GM12878 (cell line): ENCODE results near the gene CSTF1. TPM values are rescaled to one million over a fixed set of nuclear protein-coding genes. Genes with fewer than 3 reads are reported as not detected.

Experiments
- ATAC-seq: fragments of 200-7000 bp; cut with Tn5 transposase; 3 replicates; pipeline ENCODE4 v1.9.1; 2020; ENCODE audit warnings: mild to moderate bottlenecking, moderate library complexity
- BruUV-seq: library from RNA; stranded (reverse); fragments of 400-500 nt; replicated peaks from 2 replicates; lab custom pipeline; 2021; lab: Mats Ljungman, UMichigan
- CTCF ChIA-PET: fragments of 300-600 bp; sonication (Branson Sonifier 250); formaldehyde crosslinking; extraction: SDS; loops from one replicate; lab custom pipeline; 2021; ENCODE audit warnings: inconsistent platforms; lab: Yijun Ruan, JAX
- POLR2A ChIA-PET: fragments of 350-600 bp; formaldehyde crosslinking; extraction: SDS; loops from one replicate; lab custom pipeline; 2021; ENCODE audit warnings: inconsistent platforms; lab: Charles Lee
- RAD21 ChIA-PET: fragments of 300-600 bp; sonication (Branson Sonifier 250); formaldehyde crosslinking; loops from one replicate; lab custom pipeline; 2023; ENCODE audit warnings: antibody characterized with exemption; ENCODE audit not compliant: unreplicated experiment; lab: Charles Lee
- SMC1A ChIA-PET: fragments of 300-600 bp; sonication (Branson Sonifier 250); formaldehyde crosslinking; loops from one replicate; lab custom pipeline; 2023; ENCODE audit not compliant: unreplicated experiment, uncharacterized antibody; lab: Charles Lee
- DNase-seq: peaks from one replicate; pipeline ENCODE4 v3.0.0-alpha.2; 2011; ENCODE audit warnings: low read depth, low spot score
- FAIRE-seq: peaks from 3 replicates; lab custom pipeline; 2011; peaks lifted over from hg19 to GRCh38; lab: Jason Lieb, UNC
- H2AFZ ChIP-seq: 2 replicates; pipeline ENCODE4 v1.6.0; 2011; ENCODE audit warnings: low read depth, low read length, control low read depth; ENCODE audit not compliant: control insufficient read depth
- H3K27ac ChIP-seq: 2 replicates; pipeline ENCODE4 v1.5.1; 2011; ENCODE audit warnings: control low read depth; ENCODE audit not compliant: control insufficient read depth, insufficient read depth
- H3K27me3 ChIP-seq, 2 experiments: replicated peaks in 1 of 2; 2 replicates each; pipeline versions ENCODE4 v1.6.0 to v1.6.1; 2011; ENCODE audit warnings: low read length in 1 of 2; ENCODE audit not compliant: control insufficient read depth in 2 of 2, insufficient read depth in 2 of 2
- H3K36me3 ChIP-seq, 2 experiments: 2 replicates each; pipeline ENCODE4 v1.5.1; 2011; ENCODE audit warnings: low read length in 1 of 2; ENCODE audit not compliant: control insufficient read depth in 2 of 2, insufficient read depth in 2 of 2
- H3K4me1 ChIP-seq: 2 replicates; pipeline ENCODE4 v1.6.1; 2011; ENCODE audit warnings: mild to moderate bottlenecking, low read length, moderate library complexity, mixed read lengths; ENCODE audit not compliant: control insufficient read depth, insufficient read depth
- H3K4me2 ChIP-seq: 2 replicates; pipeline ENCODE4 v1.6.0; 2011; ENCODE audit warnings: control low read depth; ENCODE audit not compliant: control insufficient read depth, insufficient read depth
- H3K4me3 ChIP-seq: fragments of 200-600 bp; sonication (generic); 2 replicates; pipeline ENCODE4 v1.5.1; 2016
- H3K79me2 ChIP-seq: 2 replicates; pipeline ENCODE4 v1.6.0; 2011; ENCODE audit warnings: low read length; ENCODE audit not compliant: control insufficient read depth, insufficient read depth
- H3K9ac ChIP-seq: 2 replicates; pipeline ENCODE4 v1.8.0; 2011; ENCODE audit warnings: low read length, control low read depth, mixed read lengths; ENCODE audit not compliant: control insufficient read depth, insufficient read depth
- H3K9me3 ChIP-seq: replicated peaks from 3 replicates; pipeline ENCODE4 v1.5.1; 2011; ENCODE audit warnings: mild to moderate bottlenecking, low read length; ENCODE audit not compliant: control insufficient read depth, insufficient read depth
- H4K20me1 ChIP-seq: 2 replicates; pipeline ENCODE4 v1.6.0; 2011; ENCODE audit not compliant: control insufficient read depth, insufficient read depth
- BACH1 ChIP-seq: fragments of 450-650 bp; IDR thresholded peaks from 2 replicates; pipeline ENCODE4 v1.6.1; 2017; ENCODE audit warnings: mild to moderate bottlenecking, borderline replicate concordance
- HDAC6 ChIP-seq: fragments of 200-600 bp; sonication (generic); IDR thresholded peaks from one replicate; pipeline ENCODE4 v1.8.0; 2017; ENCODE audit warnings: antibody characterized with exemption; ENCODE audit not compliant: unreplicated experiment
- MYB ChIP-seq: fragments of 150-350 bp; IDR thresholded peaks from 2 replicates; pipeline ENCODE4 v1.6.1; 2014; ENCODE audit warnings: mild to moderate bottlenecking, low read depth, low read length, borderline replicate concordance
- RAD51 ChIP-seq: fragments of 450-650 bp; IDR thresholded peaks from 2 replicates; pipeline ENCODE4 v1.6.1; 2016; ENCODE audit warnings: moderate library complexity, mild to moderate bottlenecking, inconsistent platforms
- SREBF2 ChIP-seq: IDR thresholded peaks from 2 replicates; pipeline ENCODE4 v1.6.1; 2012; ENCODE audit warnings: mild to moderate bottlenecking, low read length
- ZNF207 ChIP-seq: fragments of 450-650 bp; IDR thresholded peaks from 2 replicates; pipeline ENCODE4 v1.6.1; 2014; ENCODE audit warnings: antibody characterized with exemption, mild to moderate bottlenecking, borderline replicate concordance
- WGBS: methylation state at CpG from one replicate; pipeline ENCODE4 v1.1.6; 2016; ENCODE audit warnings: low lambda C conversion rate; ENCODE audit not compliant: insufficient replicate concordance, insufficient coverage; ENCODE audit errors: missing lambda C conversion rate; 5-methylcytosine and 5-hydroxymethylcytosine counted together
- in situ Hi-C: fragments of 300-500 bp; cut with MboI; formaldehyde crosslinking; loops from 9 replicates; pipeline ENCODE4 v1.14.3; 2018; ENCODE audit warnings: mixed read lengths
- intact Hi-C: fragments of 100-400 bp; cut with micrococcal nuclease; formaldehyde crosslinking; loops from one replicate; pipeline ENCODE4 v1.14.2; 2022; ENCODE audit not compliant: unreplicated experiment
- polyA plus RNA-seq, 11 experiments: library from polyadenylated mRNA; depleted of rRNA in 4 of 11; unstranded in 6 of 11; stranded (reverse) in 5 of 11; fragments of >200 nt; fragmentation: Nextera tagmentation in 4 of 11; fragmentation: Illumina TruSeq in 1 of 11; extraction: Ambion mirVana in 4 of 11; extraction: Trizol in 1 of 11; gene quantifications; 1 replicate in 1 of 11; 2 replicates in 10 of 11; pipeline versions ENCODE4 v1.2.1 to v1.2.3, GENCODE V29; 2011 to 2016; ENCODE audit warnings: inconsistent platforms in 2 of 11, missing spikeins in 2 of 11, low read depth in 1 of 11
- total RNA-seq, 4 experiments: library from RNA; depleted of rRNA in 3 of 4; stranded (reverse); fragments of >200 nt in 3 of 4; fragmentation: Illumina TruSeq in 1 of 4; extraction: Trizol in 1 of 4; gene quantifications; 2 replicates each; pipeline versions ENCODE4 v1.2.1 to v1.2.3, GENCODE V29; 2013 to 2021

CSTF1 gene
- total and polyA plus RNA-seq, 10 of the 15 experiments (the other 5 are each of a cell fraction or from before 2014, with no cell fraction given): 41.8 to 89.1 (median 50.1) TPM

DNA sequence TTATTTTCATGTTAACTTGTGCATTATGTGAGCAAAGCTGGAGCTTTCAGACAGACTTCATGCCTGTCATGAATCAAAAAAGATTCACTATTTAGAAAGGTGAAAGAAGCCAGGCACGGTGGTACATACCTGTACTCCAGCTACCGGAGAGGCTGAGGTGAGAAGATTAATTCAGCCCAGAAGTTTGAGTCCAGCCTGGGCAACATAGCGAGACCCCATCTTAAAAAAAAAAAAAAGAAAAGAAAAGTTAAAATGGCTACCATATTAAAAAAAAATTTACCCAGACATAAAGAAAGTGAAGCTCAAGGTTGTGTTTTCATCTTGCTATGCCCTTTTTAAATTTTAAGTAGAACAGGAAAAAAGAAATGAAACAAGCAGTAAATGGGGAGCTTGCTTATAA is 20.5 kb downstream of the CSTF1 start:
- ChIA-PET CTCF (interaction anchor here (0.6 to 2.1 kb wide), 8 partner anchors 11 to 137 kb away, joined by 3 to 13 read pairs (median 3); no protein-coding TSS in a partner anchor), SMC1A (interaction anchor here (0.6 to 1.4 kb wide), 7 partner anchors 12 to 1857 kb away, joined by 3 to 6 read pairs (median 3); no protein-coding TSS in a partner anchor), POLR2A (interaction anchor here (0.6 to 0.7 kb wide), 3 partner anchors 24 to 30 kb away, joined by 3 to 6 read pairs (median 4); no protein-coding TSS in a partner anchor), RAD21 (interaction anchor here (0.7 to 1.7 kb wide), 4 partner anchors 13 to 64 kb away, joined by 3 to 8 read pairs (median 4); partner anchors contain the start of genes AURKA and CSTF1)
- Histone ChIP-seq H3K4me1 (peaks cover 6% of the 10 kb centered on the region; the same call in 1 of the 2 replicates), H4K20me1 (no peaks in the 10 kb centered on the region), H3K79me2 (no peaks in the 10 kb centered on the region), H3K27me3 (no peaks in the 10 kb centered on the region), H3K4me3 (no peak overlapping the region), H3K27ac (no peak overlapping the region), H3K4me2 (no peak overlapping the region), H3K9me3 (no peaks in the 10 kb centered on the region), H3K9ac (no peak overlapping the region), H3K36me3 (0 out of 4 replicates have a peak, but pooled peaks cover 0 to under 1% of the 10 kb centered on the region in 2 experiments), H2AFZ (no peak overlapping the region)
- FAIRE-seq: no peak
- ATAC-seq: no peak
- in situ Hi-C loops: no loop called here
- no peak for DNase-seq
- WGBS: 86% methylated on average over 3 of the region's 3 CpGs
- intact Hi-C loops: no loop called here
- TF ChIP-seq BACH1: no peak
- TF ChIP-seq HDAC6: no peak
- TF ChIP-seq MYB: no peak
- TF ChIP-seq SREBF2: no peak
- BruUV-seq: no TSS peak

DNA sequence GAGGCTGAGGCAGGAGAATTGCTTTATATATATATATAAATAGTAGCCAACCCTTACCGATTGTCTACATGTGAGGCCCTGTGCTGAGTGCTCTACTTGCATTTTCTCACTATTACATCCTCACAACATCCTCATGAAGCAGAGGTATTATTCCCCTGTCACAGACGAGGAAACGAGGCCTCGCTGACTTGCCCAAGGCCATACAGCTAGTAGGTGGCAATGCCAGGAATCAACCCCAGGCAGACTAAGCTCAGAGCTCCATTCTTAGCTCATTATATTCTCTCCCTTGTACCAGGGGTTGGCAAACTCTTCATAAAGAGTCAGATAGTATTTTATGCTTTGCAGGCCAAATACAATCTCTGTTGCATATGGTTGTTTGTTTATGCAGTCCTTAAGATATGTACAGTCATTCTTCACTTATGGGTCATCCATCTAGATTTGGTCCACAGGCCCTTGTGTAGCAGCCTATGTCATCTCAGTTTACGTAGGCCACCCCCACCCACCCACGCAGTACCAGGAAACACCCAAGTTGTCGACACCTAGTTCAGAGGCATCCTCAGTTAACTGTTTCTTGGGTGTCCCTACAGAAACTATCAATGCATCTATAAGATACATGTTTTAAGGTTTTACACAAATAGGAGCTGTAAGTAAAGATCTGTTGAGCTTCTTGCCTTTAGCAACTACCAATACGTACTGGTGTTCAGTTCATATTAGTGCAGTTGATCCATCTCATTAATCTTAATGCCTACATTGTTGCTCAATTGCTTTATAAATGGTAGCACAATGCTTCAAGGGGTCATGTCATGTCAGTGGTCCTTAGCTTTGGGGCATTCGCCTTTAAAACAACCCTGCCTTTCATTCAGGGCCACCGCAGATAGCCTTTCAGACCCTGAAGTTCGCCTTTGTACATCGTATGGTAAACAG is 22.7 kb downstream of the CSTF1 start:
- ChIA-PET CTCF (no interaction called here), RAD21 (interaction anchor here (1.2 kb wide), 1 partner anchor 17 kb away, joined by 3 read pairs; no protein-coding TSS in a partner anchor), SMC1A (interaction anchor here (1.0 to 1.4 kb wide), 3 partner anchors 9 to 61 kb away, joined by 3 to 5 read pairs (median 3); no protein-coding TSS in a partner anchor), POLR2A (no interaction called here)
- H3K27ac ChIP-seq: no peak overlapping the region
- peaks cover 6% of the 10 kb centered on the region; the same call in 1 of the 2 replicates for H3K4me1 ChIP-seq
- TF ChIP-seq ZNF207: no peak
- TF ChIP-seq RAD51: no peak
- in situ Hi-C loops: no loop called here
- DNase-seq (no peak), ATAC-seq (no peak), FAIRE-seq (no peak)
- H3K36me3 ChIP-seq: no peaks in the 10 kb centered on the region
- no peaks in the 10 kb centered on the region for H4K20me1 ChIP-seq
- H3K79me2 ChIP-seq: no peaks in the 10 kb centered on the region
- no peak overlapping the region for H2AFZ ChIP-seq
- H3K9me3 ChIP-seq: no peaks in the 10 kb centered on the region
- 90% methylated on average over 12 of the region's 12 CpGs for WGBS
- no peak overlapping the region for H3K4me2 ChIP-seq
- no TSS peak for BruUV-seq
- H3K9ac ChIP-seq: no peak overlapping the region
- no peaks in the 10 kb centered on the region for H3K27me3 ChIP-seq
- H3K4me3 ChIP-seq: no peak overlapping the region
- intact Hi-C loops: no loop called here
